D721Med (cell line): ENCODE results near the gene ACVR1.

Source experiments
- DNase-seq: peaks from one replicate; pipeline ENCODE4 v3.0.0; 2011; ENCODE audit warnings: low spot score; ENCODE audit not compliant: insufficient read length
- FAIRE-seq: peaks from 2 replicates; lab custom pipeline; 2011; peaks lifted over from hg19 to GRCh38; lab: Jason Lieb, UNC
- TF ChIP-seq, protein P1 (sequence below): IDR thresholded peaks from 2 replicates; pipeline ENCODE4 v1.5.1; 2012; ENCODE audit warnings: mild to moderate bottlenecking, control low read depth; ENCODE audit not compliant: insufficient read depth; ENCODE audit errors: missing control alignments

The ACVR1 gene

GRCh38 chr2:157901325-157901724 is 25.2 kb upstream of the ACVR1 start:
- FAIRE-seq = no peak
- TF ChIP-seq, protein P1, sequence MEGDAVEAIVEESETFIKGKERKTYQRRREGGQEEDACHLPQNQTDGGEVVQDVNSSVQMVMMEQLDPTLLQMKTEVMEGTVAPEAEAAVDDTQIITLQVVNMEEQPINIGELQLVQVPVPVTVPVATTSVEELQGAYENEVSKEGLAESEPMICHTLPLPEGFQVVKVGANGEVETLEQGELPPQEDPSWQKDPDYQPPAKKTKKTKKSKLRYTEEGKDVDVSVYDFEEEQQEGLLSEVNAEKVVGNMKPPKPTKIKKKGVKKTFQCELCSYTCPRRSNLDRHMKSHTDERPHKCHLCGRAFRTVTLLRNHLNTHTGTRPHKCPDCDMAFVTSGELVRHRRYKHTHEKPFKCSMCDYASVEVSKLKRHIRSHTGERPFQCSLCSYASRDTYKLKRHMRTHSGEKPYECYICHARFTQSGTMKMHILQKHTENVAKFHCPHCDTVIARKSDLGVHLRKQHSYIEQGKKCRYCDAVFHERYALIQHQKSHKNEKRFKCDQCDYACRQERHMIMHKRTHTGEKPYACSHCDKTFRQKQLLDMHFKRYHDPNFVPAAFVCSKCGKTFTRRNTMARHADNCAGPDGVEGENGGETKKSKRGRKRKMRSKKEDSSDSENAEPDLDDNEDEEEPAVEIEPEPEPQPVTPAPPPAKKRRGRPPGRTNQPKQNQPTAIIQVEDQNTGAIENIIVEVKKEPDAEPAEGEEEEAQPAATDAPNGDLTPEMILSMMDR = peak; percentile 18
- DNase-seq = no peak

DNA sequence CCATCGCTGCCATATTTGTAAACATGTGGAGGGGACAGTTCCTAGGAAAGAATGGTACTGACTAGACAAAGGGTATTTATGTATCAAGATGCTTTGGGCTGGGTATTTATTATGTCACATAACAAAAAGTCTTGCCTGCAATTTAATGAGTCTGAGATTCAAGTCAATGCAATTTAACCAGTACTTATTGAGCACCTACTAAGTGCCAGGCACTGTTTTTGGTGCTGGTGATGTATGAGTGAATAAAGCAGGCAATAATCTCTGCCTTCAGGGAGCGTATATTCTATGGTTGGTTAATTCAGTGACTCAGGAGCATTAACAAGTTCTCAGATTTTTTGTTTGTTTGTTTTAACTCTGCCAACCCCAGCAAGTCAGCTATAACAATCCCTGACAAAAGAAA is 24.6 kb upstream of the ACVR1 start:
- FAIRE-seq (no peak), DNase-seq (no peak)
- TF ChIP-seq, protein P1 = no peak

GRCh38 chr2:157900203-157900602 is 24.1 kb upstream of the ACVR1 start:
- DNase-seq (no peak), FAIRE-seq (no peak)
- TF ChIP-seq, protein P1 = no peak

DNA sequence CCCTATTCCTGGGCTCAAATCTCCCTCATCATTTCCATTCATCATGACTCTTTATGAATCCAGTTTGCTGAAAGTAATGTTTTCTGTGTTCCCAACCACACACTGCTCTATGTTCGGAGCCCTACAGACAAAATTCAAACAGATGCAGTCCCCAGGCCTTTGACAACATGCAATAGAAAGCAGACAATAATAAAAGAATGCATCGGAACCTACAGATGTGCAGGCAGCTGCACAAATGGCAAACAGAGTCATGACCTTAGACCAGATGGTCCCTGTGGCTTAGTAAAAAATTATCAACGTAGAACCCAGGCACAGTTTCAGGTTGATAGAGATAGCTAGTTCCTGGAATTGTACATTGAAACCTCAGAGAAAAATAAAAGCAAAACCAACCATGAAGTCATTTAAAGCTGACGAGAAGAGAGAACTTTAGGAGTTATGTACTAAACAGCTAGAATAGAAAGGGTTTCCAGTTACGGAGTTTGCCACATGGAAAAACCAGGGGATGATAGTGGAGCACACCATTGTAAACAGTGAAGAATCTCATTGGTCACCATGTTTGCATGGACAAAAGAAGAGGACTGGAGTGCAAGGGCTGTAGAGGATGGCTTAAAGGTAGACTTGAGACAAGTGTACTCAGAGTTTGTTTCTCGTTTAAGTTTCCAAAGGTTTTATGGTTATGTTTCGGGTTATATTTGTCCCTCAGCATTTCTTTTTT is 23.2 kb upstream of the ACVR1 start:
- no peak for DNase-seq
- TF ChIP-seq, protein P1 = no peak
- FAIRE-seq = no peak

GRCh38 chr2:157898591-157898996 is 22.5 kb upstream of the ACVR1 start:
- FAIRE-seq (no peak), DNase-seq (no peak)
- TF ChIP-seq, protein P1 = no peak

DNA sequence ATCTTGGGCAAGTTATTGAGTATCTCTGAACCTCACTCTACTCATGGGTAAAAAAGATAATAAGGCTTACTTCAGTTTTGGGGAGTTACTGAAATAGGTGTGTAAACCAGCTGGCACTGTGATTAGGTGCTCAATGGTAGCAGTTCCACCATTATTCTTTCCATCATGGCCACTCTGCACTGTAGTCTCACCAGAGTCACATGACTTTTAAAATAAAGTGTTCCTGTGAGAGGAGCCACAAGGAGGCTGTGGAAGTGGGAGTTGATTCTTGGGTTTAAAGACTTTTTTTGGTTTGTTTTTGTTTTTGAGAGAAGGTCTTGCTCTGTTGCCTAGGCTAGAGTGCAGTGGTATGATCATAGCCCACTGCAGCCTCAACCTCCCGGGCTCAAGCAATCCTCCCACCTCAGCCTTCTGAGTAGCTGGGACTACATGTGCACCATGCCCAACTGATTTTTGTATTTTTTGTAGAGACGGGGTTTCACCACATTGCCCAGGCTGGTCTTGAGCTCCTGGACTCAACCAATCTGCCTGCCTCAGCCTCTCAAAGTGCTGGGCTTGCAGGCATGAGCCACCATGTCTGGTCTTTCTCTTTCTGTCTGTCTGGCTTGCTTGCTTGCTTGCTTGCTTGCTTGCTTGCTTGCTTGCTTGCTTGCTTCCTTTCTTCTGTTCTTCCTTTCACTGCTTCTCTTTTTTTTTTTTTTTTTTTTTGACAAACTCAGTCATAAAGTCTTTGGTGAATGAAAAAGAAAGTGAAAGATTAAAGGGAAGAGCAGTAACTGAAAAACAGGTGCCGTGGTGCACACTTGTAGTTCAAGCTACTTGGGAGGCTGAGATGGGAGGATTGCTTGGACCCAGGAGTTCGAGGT is 21.2 kb upstream of the ACVR1 start:
- TF ChIP-seq, protein P1 = no peak
- DNase-seq (no peak), FAIRE-seq (no peak)
